ENCODE measurements around the gene MOV10. TPM values are rescaled to one million over a fixed set of nuclear protein-coding genes. Genes with fewer than 3 reads are reported as not detected.

MOV10 gene
- total RNA-seq, 1 donor from 2014 or later, result 66.2 TPM

- H3K36me3 Mint-ChIP-seq (ENCODE audit: low read depth), result peaks cover 23% of the 10 kb centered on the region
- intact Hi-C loops (cut with micrococcal nuclease), result no loop called here
- no peaks in the 10 kb centered on the region for H3K9me3 Mint-ChIP-seq
- DNase-seq (ENCODE audit: low spot score), result no peak
- H3K27ac Mint-ChIP-seq, result no peak overlapping the region
- H3K4me3 Mint-ChIP-seq, result no peak overlapping the region
- H3K4me1 Mint-ChIP-seq (ENCODE audit: low read depth), result peaks cover 16% of the 10 kb centered on the region
- H3K27me3 Mint-ChIP-seq (ENCODE audit: insufficient read depth), result no peaks in the 10 kb centered on the region
These were observed 31.4 kb upstream of the MOV10 start for GRCh38 chr1:112643080-112643479.

GRCh38 chr1:112646225-112646624 is 28.2 kb upstream of the MOV10 start:
- H3K4me3 Mint-ChIP-seq, result no peak overlapping the region
- H3K36me3 Mint-ChIP-seq (ENCODE audit: low read depth), result peaks cover 45% of the 10 kb centered on the region
- H3K27me3 Mint-ChIP-seq (ENCODE audit: insufficient read depth), result no peaks in the 10 kb centered on the region

GRCh38 chr1:112651205-112651604 is 23.3 kb upstream of the MOV10 start:
- no peak overlapping the region for H3K4me3 Mint-ChIP-seq
- H3K9me3 Mint-ChIP-seq, result no peaks in the 10 kb centered on the region
- H3K27me3 Mint-ChIP-seq (ENCODE audit: insufficient read depth), result no peaks in the 10 kb centered on the region
- peaks cover 15% of the 10 kb centered on the region for H3K4me1 Mint-ChIP-seq (ENCODE audit: low read depth)
- peaks cover 43% of the 10 kb centered on the region for H3K36me3 Mint-ChIP-seq (ENCODE audit: low read depth)
- DNase-seq (ENCODE audit: low spot score), result no peak
- H3K27ac Mint-ChIP-seq, result peak overlapping the region; percentile 13
- intact Hi-C loops (cut with micrococcal nuclease), result loop anchor here (1.0 to 2.0 kb wide), 2 partner anchors 9 to 16 kb away; no protein-coding TSS in a partner anchor

More at GRCh38 chr1:112646225-112646624, 28.2 kb upstream of the MOV10 start:
- intact Hi-C loops (cut with micrococcal nuclease), result loop anchor here (2.0 kb wide), 1 partner anchor 13 kb away; no protein-coding TSS in a partner anchor
- H3K9me3 Mint-ChIP-seq, result no peaks in the 10 kb centered on the region
- no peak for DNase-seq (ENCODE audit: low spot score)
- peaks cover 19% of the 10 kb centered on the region for H3K4me1 Mint-ChIP-seq (ENCODE audit: low read depth)
- H3K27ac Mint-ChIP-seq, result no peak overlapping the region

GRCh38 chr1:112665857-112666256 is 8.6 kb upstream of the MOV10 start:
- Mint-ChIP-seq H3K4me1 (ENCODE audit: low read depth) (peaks cover 28% of the 10 kb centered on the region), H3K4me3 (no peak overlapping the region), H3K27me3 (ENCODE audit: insufficient read depth) (no peaks in the 10 kb centered on the region), H3K27ac (no peak overlapping the region), H3K36me3 (ENCODE audit: low read depth) (peaks cover 63% of the 10 kb centered on the region), H3K9me3 (no peaks in the 10 kb centered on the region)
- intact Hi-C loops (cut with micrococcal nuclease), result loop anchor here (2.0 kb wide), 2 partner anchors 15 to 39 kb away; no protein-coding TSS in a partner anchor
- no peak for DNase-seq (ENCODE audit: low spot score)

GRCh38 chr1:112666946-112667345 is 7.5 kb upstream of the MOV10 start:
- H3K36me3 Mint-ChIP-seq (ENCODE audit: low read depth), result peaks cover 66% of the 10 kb centered on the region
- H3K27ac Mint-ChIP-seq, result peak overlapping the region; percentile 76
- H3K27me3 Mint-ChIP-seq (ENCODE audit: insufficient read depth), result no peaks in the 10 kb centered on the region
- intact Hi-C loops (cut with micrococcal nuclease), result loop anchor here (2.0 kb wide), 2 partner anchors 16 to 38 kb away; no protein-coding TSS in a partner anchor
- H3K4me3 Mint-ChIP-seq, result no peak overlapping the region
- H3K9me3 Mint-ChIP-seq, result no peaks in the 10 kb centered on the region
- DNase-seq (ENCODE audit: low spot score), result no peak
- peaks cover 28% of the 10 kb centered on the region for H3K4me1 Mint-ChIP-seq (ENCODE audit: low read depth)

- H3K36me3 Mint-ChIP-seq (ENCODE audit: low read depth), result peaks cover 67% of the 10 kb centered on the region
- peaks cover 59% of the 10 kb centered on the region for H3K4me1 Mint-ChIP-seq (ENCODE audit: low read depth)
- no peaks in the 10 kb centered on the region for H3K27me3 Mint-ChIP-seq (ENCODE audit: insufficient read depth)
- no peak overlapping the region for H3K4me3 Mint-ChIP-seq
- intact Hi-C loops (cut with micrococcal nuclease), result loop anchor here (10.0 kb wide), 1 partner anchor 167 kb away; the partner anchor contains the start of gene WNT2B
- no peak overlapping the region for H3K27ac Mint-ChIP-seq
- no peak for DNase-seq (ENCODE audit: low spot score)
- H3K9me3 Mint-ChIP-seq, result no peaks in the 10 kb centered on the region
These were observed 2.5 kb upstream of the MOV10 start for GRCh38 chr1:112672009-112672408.

- H3K4me1 Mint-ChIP-seq (ENCODE audit: low read depth), result peaks cover 62% of the 10 kb centered on the region
- H3K36me3 Mint-ChIP-seq (ENCODE audit: low read depth), result peaks cover 59% of the 10 kb centered on the region
- H3K4me3 Mint-ChIP-seq, result peak overlapping the region; percentile 62
- no peaks in the 10 kb centered on the region for H3K27me3 Mint-ChIP-seq (ENCODE audit: insufficient read depth)
- peak overlapping the region; percentile 60 for H3K27ac Mint-ChIP-seq
- no peaks in the 10 kb centered on the region for H3K9me3 Mint-ChIP-seq
- intact Hi-C loops (cut with micrococcal nuclease), result loop anchor here (10.0 kb wide), 1 partner anchor 168 kb away; the partner anchor contains the start of gene WNT2B
- DNase-seq (ENCODE audit: low spot score), result no peak
These were observed 1.6 kb upstream of the MOV10 start for GRCh38 chr1:112672842-112673241.

GRCh38 chr1:112673592-112674439 is 643 bp upstream of the MOV10 start:
- no peaks in the 10 kb centered on the region for H3K9me3 Mint-ChIP-seq
- intact Hi-C loops (cut with micrococcal nuclease), result loop anchor here (1.0 to 10.0 kb wide), 3 partner anchors 31 to 169 kb away; partner anchors contain the start of genes CAPZA1, ST7L and WNT2B
- no peak for DNase-seq (ENCODE audit: low spot score)
- peak overlapping the region; percentile 98 for H3K27ac Mint-ChIP-seq
- H3K4me3 Mint-ChIP-seq, result peak overlapping the region; percentile 97
- peaks cover 52% of the 10 kb centered on the region for H3K36me3 Mint-ChIP-seq (ENCODE audit: low read depth)
- peaks cover 61% of the 10 kb centered on the region for H3K4me1 Mint-ChIP-seq (ENCODE audit: low read depth)
- H3K27me3 Mint-ChIP-seq (ENCODE audit: insufficient read depth), result no peaks in the 10 kb centered on the region

- intact Hi-C loops (cut with micrococcal nuclease), result loop anchor here (1.0 to 10.0 kb wide), 3 partner anchors 30 to 170 kb away; partner anchors contain the start of genes CAPZA1, ST7L and WNT2B
- Mint-ChIP-seq H3K4me1 (ENCODE audit: low read depth) (peaks cover 61% of the 10 kb centered on the region), H3K27me3 (ENCODE audit: insufficient read depth) (no peaks in the 10 kb centered on the region), H3K4me3 (peak overlapping the region; percentile 97), H3K9me3 (no peaks in the 10 kb centered on the region), H3K36me3 (ENCODE audit: low read depth) (peaks cover 49% of the 10 kb centered on the region), H3K27ac (peak overlapping the region; percentile 98)
- DNase-seq (ENCODE audit: low spot score), result peak; percentile 31
These were observed 698 bp downstream of the MOV10 start for GRCh38 chr1:112674986-112675727.

- intact Hi-C loops (cut with micrococcal nuclease), result loop anchor here (10.0 kb wide), 1 partner anchor 171 kb away; the partner anchor contains the start of gene WNT2B
- Mint-ChIP-seq H3K4me1 (ENCODE audit: low read depth) (peaks cover 61% of the 10 kb centered on the region), H3K9me3 (no peaks in the 10 kb centered on the region), H3K27me3 (ENCODE audit: insufficient read depth) (no peaks in the 10 kb centered on the region), H3K4me3 (peak overlapping the region; percentile 81), H3K27ac (peak overlapping the region; percentile 72), H3K36me3 (ENCODE audit: low read depth) (peaks cover 42% of the 10 kb centered on the region)
- no peak for DNase-seq (ENCODE audit: low spot score)
These were observed 1.4 kb downstream of the MOV10 start for GRCh38 chr1:112675728-112676381.

- H3K27ac Mint-ChIP-seq, result no peak overlapping the region
- H3K4me3 Mint-ChIP-seq, result peak overlapping the region; percentile 81
- H3K4me1 Mint-ChIP-seq (ENCODE audit: low read depth), result peaks cover 61% of the 10 kb centered on the region
- intact Hi-C loops (cut with micrococcal nuclease), result loop anchor here (10.0 kb wide), 1 partner anchor 172 kb away; the partner anchor contains the start of gene WNT2B
- no peak for DNase-seq (ENCODE audit: low spot score)
- peaks cover 35% of the 10 kb centered on the region for H3K36me3 Mint-ChIP-seq (ENCODE audit: low read depth)
- H3K27me3 Mint-ChIP-seq (ENCODE audit: insufficient read depth), result no peaks in the 10 kb centered on the region
- no peaks in the 10 kb centered on the region for H3K9me3 Mint-ChIP-seq
These were observed 2.1 kb downstream of the MOV10 start for GRCh38 chr1:112676543-112676942.

- intact Hi-C loops (cut with micrococcal nuclease), result loop anchor here (10.0 kb wide), 1 partner anchor 173 kb away; the partner anchor contains the start of gene WNT2B
- no peak overlapping the region for H3K27ac Mint-ChIP-seq
- H3K36me3 Mint-ChIP-seq (ENCODE audit: low read depth), result peaks cover 31% of the 10 kb centered on the region
- H3K27me3 Mint-ChIP-seq (ENCODE audit: insufficient read depth), result no peaks in the 10 kb centered on the region
- H3K4me1 Mint-ChIP-seq (ENCODE audit: low read depth), result peaks cover 61% of the 10 kb centered on the region
- no peak for DNase-seq (ENCODE audit: low spot score)
- H3K4me3 Mint-ChIP-seq, result peak overlapping the region; percentile 9
- H3K9me3 Mint-ChIP-seq, result no peaks in the 10 kb centered on the region
These were observed 3.0 kb downstream of the MOV10 start for GRCh38 chr1:112677501-112677900.
